Measurements from ENCODE around the gene SLC22A1. TPM values are rescaled to one million over a fixed set of nuclear protein-coding genes. Genes with fewer than 3 reads are reported as not detected.

Gene SLC22A1
- total and polyA plus RNA-seq, 2 of the 13 experiments (the other 11 are each of a cell fraction or from before 2014, with no cell fraction given): 0.80 to 0.87 TPM

DNA sequence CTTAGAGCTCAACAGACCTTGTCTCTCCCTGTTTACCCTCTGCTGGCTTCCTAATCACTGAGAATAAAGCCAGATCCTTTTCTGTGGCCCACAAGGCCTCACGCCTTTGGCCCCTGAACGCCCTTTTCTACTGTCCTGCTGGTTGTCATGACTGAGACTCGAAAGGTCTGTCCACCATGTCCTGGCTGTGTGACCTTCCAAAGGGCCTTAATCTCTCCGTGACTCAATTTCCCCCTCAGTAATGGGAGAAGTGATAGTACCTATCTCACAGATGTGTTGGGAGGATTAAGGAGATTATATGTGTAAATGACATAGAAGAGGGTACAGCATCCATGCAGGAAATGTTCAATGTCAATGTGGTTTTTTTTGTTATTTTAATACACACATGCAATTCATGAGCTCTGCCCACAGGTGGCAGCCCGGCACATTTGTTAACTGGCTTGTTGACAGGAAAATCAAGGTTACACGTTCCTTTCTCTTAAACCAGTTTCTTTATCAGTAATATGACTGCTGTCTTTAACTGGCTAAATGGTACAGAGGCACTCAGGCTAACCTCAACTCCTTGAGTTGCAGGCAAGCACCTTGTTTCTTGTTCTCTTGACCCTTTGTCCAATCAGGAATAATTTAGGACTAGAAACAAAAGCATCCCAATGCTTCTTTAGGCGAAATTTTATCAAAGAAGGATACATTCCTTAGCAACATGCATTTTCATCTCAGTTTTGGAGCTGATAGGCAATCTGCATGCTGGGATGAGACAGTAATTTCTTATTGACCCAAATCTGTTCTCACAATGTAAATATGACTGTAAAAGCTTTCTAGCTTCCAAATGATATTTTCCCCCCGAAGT is 16.6 kb downstream of the SLC22A1 start (continued):
- TF ChIP-seq, protein P1, sequence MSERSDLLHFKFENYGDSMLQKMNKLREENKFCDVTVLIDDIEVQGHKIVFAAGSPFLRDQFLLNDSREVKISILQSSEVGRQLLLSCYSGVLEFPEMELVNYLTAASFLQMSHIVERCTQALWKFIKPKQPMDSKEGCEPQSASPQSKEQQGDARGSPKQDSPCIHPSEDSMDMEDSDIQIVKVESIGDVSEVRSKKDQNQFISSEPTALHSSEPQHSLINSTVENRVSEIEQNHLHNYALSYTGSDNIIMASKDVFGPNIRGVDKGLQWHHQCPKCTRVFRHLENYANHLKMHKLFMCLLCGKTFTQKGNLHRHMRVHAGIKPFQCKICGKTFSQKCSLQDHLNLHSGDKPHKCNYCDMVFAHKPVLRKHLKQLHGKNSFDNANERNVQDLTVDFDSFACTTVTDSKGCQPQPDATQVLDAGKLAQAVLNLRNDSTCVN (CRISPR knock-in tag; IDR thresholded peaks at IDR 0.05; ENCODE audit: borderline replicate concordance): no peak
- TF ChIP-seq KDM4B (CRISPR knock-in tag; IDR thresholded peaks at IDR 0.05) (no peak), ARNT (IDR thresholded peaks at IDR 0.05) (no peak), DPF2 (CRISPR knock-in tag; IDR thresholded peaks at IDR 0.05; ENCODE audit: borderline replicate concordance, low read depth) (no peak), ATAD3A (CRISPR knock-in tag; IDR thresholded peaks at IDR 0.05) (no peak), HDAC2 (CRISPR knock-in tag; IDR thresholded peaks at IDR 0.05) (0 out of 2 replicates have a peak, but pooled peaks have one; percentile 11), YY1 (IDR thresholded peaks at IDR 0.05; ENCODE audit: insufficient read depth, insufficient replicate concordance, low read depth, low read length) (no peak), POLR2AphosphoS2 (IDR thresholded peaks at IDR 0.05; ENCODE audit: low read depth, low read length) (no peak), SSRP1 (CRISPR knock-in tag; IDR thresholded peaks at IDR 0.05) (peak; percentile 89; the same call in 1 of the 2 replicates), ZNF264 (CRISPR knock-in tag; IDR thresholded peaks at IDR 0.05) (no peak), ZNF260 (CRISPR knock-in tag; IDR thresholded peaks at IDR 0.05; ENCODE audit: borderline replicate concordance, low read depth) (no peak), GFI1 (CRISPR knock-in tag; IDR thresholded peaks at IDR 0.05; ENCODE audit: borderline replicate concordance) (no peak)
- TF ChIP-seq, protein P2, sequence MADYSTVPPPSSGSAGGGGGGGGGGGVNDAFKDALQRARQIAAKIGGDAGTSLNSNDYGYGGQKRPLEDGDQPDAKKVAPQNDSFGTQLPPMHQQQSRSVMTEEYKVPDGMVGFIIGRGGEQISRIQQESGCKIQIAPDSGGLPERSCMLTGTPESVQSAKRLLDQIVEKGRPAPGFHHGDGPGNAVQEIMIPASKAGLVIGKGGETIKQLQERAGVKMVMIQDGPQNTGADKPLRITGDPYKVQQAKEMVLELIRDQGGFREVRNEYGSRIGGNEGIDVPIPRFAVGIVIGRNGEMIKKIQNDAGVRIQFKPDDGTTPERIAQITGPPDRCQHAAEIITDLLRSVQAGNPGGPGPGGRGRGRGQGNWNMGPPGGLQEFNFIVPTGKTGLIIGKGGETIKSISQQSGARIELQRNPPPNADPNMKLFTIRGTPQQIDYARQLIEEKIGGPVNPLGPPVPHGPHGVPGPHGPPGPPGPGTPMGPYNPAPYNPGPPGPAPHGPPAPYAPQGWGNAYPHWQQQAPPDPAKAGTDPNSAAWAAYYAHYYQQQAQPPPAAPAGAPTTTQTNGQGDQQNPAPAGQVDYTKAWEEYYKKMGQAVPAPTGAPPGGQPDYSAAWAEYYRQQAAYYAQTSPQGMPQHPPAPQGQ (CRISPR knock-in tag; IDR thresholded peaks at IDR 0.05; ENCODE audit: borderline replicate concordance): no peak
- TF ChIP-seq, protein P3, sequence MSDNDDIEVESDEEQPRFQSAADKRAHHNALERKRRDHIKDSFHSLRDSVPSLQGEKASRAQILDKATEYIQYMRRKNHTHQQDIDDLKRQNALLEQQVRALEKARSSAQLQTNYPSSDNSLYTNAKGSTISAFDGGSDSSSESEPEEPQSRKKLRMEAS (IDR thresholded peaks at IDR 0.05): no peak
- TF ChIP-seq, protein P4, sequence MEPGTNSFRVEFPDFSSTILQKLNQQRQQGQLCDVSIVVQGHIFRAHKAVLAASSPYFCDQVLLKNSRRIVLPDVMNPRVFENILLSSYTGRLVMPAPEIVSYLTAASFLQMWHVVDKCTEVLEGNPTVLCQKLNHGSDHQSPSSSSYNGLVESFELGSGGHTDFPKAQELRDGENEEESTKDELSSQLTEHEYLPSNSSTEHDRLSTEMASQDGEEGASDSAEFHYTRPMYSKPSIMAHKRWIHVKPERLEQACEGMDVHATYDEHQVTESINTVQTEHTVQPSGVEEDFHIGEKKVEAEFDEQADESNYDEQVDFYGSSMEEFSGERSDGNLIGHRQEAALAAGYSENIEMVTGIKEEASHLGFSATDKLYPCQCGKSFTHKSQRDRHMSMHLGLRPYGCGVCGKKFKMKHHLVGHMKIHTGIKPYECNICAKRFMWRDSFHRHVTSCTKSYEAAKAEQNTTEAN (CRISPR knock-in tag; conservative IDR thresholded peaks at IDR 0.05): no peak
- TF ChIP-seq, protein P5, sequence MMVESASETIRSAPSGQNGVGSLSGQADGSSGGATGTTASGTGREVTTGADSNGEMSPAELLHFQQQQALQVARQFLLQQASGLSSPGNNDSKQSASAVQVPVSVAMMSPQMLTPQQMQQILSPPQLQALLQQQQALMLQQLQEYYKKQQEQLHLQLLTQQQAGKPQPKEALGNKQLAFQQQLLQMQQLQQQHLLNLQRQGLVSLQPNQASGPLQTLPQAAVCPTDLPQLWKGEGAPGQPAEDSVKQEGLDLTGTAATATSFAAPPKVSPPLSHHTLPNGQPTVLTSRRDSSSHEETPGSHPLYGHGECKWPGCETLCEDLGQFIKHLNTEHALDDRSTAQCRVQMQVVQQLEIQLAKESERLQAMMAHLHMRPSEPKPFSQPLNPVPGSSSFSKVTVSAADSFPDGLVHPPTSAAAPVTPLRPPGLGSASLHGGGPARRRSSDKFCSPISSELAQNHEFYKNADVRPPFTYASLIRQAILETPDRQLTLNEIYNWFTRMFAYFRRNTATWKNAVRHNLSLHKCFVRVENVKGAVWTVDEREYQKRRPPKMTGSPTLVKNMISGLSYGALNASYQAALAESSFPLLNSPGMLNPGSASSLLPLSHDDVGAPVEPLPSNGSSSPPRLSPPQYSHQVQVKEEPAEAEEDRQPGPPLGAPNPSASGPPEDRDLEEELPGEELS (CRISPR knock-in tag; IDR thresholded peaks at IDR 0.05): peak; percentile 53; the same call in 1 of the 2 replicates
- TF ChIP-seq, protein P6, sequence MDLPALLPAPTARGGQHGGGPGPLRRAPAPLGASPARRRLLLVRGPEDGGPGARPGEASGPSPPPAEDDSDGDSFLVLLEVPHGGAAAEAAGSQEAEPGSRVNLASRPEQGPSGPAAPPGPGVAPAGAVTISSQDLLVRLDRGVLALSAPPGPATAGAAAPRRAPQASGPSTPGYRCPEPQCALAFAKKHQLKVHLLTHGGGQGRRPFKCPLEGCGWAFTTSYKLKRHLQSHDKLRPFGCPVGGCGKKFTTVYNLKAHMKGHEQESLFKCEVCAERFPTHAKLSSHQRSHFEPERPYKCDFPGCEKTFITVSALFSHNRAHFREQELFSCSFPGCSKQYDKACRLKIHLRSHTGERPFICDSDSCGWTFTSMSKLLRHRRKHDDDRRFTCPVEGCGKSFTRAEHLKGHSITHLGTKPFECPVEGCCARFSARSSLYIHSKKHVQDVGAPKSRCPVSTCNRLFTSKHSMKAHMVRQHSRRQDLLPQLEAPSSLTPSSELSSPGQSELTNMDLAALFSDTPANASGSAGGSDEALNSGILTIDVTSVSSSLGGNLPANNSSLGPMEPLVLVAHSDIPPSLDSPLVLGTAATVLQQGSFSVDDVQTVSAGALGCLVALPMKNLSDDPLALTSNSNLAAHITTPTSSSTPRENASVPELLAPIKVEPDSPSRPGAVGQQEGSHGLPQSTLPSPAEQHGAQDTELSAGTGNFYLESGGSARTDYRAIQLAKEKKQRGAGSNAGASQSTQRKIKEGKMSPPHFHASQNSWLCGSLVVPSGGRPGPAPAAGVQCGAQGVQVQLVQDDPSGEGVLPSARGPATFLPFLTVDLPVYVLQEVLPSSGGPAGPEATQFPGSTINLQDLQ (CRISPR knock-in tag; IDR thresholded peaks at IDR 0.05): no peak
- TF ChIP-seq, protein P7, sequence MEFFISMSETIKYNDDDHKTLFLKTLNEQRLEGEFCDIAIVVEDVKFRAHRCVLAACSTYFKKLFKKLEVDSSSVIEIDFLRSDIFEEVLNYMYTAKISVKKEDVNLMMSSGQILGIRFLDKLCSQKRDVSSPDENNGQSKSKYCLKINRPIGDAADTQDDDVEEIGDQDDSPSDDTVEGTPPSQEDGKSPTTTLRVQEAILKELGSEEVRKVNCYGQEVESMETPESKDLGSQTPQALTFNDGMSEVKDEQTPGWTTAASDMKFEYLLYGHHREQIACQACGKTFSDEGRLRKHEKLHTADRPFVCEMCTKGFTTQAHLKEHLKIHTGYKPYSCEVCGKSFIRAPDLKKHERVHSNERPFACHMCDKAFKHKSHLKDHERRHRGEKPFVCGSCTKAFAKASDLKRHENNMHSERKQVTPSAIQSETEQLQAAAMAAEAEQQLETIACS (CRISPR knock-in tag; IDR thresholded peaks at IDR 0.05): no peak

All from HepG2 (cell line).